Ovary (tissue), 3 donors: ENCODE results near the gene KCND2.
A peak's percentile ranks its signal among the peaks of the same experiment; 100 is the strongest.

Source experiments
- CTCF ChIP-seq, 3 donors: fragments of 450-650 bp in 2 of 3; fragments of 200-600 bp in 1 of 3; IDR thresholded peaks; one replicate each; pipeline versions ENCODE4 v1.5.1 to v1.8.0; 2016 to 2022; ENCODE audit warnings: antibody characterized with exemption in 3 of 3, mild to moderate bottlenecking in 1 of 3
- EP300 ChIP-seq: sonication (generic); formaldehyde crosslinking; IDR thresholded peaks from one replicate; pipeline ENCODE4 v1.6.1; 2017; ENCODE audit warnings: antibody characterized with exemption
- donor health status: DM: no; HTN: no; CAD: no.

DNA sequence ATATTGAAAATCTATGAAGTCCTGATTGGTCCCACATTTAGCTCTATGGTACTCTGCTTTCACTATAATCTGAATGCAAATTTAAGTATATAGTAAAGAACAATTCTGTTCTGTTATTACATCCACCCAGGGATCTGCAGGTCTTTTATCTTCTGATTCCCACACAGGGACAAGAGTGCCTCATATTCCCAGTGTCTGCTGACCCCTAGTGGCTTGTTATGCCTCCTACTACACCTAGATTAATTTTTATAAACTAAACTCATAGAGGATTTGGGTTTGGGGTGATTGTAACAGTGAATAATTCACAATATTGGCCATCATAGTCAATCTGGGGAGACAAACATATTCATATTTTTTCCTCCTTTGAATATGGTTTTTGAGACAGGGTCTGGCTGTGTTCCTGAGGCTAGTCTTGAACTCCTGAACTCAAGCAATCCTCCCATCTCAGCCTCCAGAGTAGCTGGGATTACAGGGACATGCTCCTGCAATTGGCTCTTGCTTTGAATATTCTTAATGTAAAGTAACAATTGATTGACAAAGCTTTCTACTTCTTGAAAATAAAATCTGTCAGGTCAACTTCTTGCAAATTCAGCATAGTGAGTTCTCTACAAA is 282.1 kb downstream of the KCND2 start:
- TF ChIP-seq EP300: no peak
- TF ChIP-seq CTCF (IDR thresholded peaks at IDR 0.05): peak; percentile 18 to 26 (median 26)
